HG03354 (cell line): ENCODE measurements around the gene CYSRT1.

Experiments used
- ATAC-seq: cut with Tn5 transposase; IDR thresholded peaks from one replicate; pipeline ENCODE4 v1.9.1; 2021; ENCODE audit warnings: mild to moderate bottlenecking; ENCODE audit not compliant: unreplicated experiment, poor library complexity, severe bottlenecking

The CYSRT1 gene

GRCh38 chr9:137264067-137264466, 39.1 kb downstream of the CYSRT1 start:
- no peak for ATAC-seq

- no peak for ATAC-seq
Measured at GRCh38 chr9:137265496-137266161, 40.7 kb downstream of the CYSRT1 start.

GRCh38 chr9:137266162-137266527, 41.2 kb downstream of the CYSRT1 start:
- no peak for ATAC-seq

GRCh38 chr9:137266585-137267453, 41.8 kb downstream of the CYSRT1 start:
- no peak for ATAC-seq

- ATAC-seq, result no peak
Measured at GRCh38 chr9:137267933-137268355, 43.0 kb downstream of the CYSRT1 start.

GRCh38 chr9:137268538-137269201, 43.7 kb downstream of the CYSRT1 start:
- no peak for ATAC-seq

- no peak for ATAC-seq
Measured at GRCh38 chr9:137269231-137269772, 44.3 kb downstream of the CYSRT1 start.

- no peak for ATAC-seq
Measured at GRCh38 chr9:137270929-137271695, 46.1 kb downstream of the CYSRT1 start.

- ATAC-seq, result no peak
Measured at GRCh38 chr9:137271696-137272076, 46.7 kb downstream of the CYSRT1 start.

- no peak for ATAC-seq
Measured at GRCh38 chr9:137272241-137273094, 47.5 kb downstream of the CYSRT1 start.

- ATAC-seq, result no peak
Measured at GRCh38 chr9:137273095-137273490, 48.1 kb downstream of the CYSRT1 start.

GRCh38 chr9:137273611-137274320, 48.8 kb downstream of the CYSRT1 start:
- no peak for ATAC-seq

- ATAC-seq, result no peak
Measured at GRCh38 chr9:137275203-137275587, 50.2 kb downstream of the CYSRT1 start.
